HUES48 (cell line): Measurements from ENCODE around the gene LIMS4.
"Not testable (repeated sequence)": the region's sequence is repeated elsewhere in the genome, so short reads cannot be mapped to it uniquely, and the experiment has no call there.

Experiments
- H3K27ac ChIP-seq: one replicate; pipeline ENCODE4 v1.7.0; 2013; ENCODE audit warnings: low read depth, low read length, inconsistent platforms
- H3K27me3 ChIP-seq: 2 replicates; pipeline ENCODE4 v1.6.1; 2013; ENCODE audit warnings: mild to moderate bottlenecking, low read length; ENCODE audit not compliant: control insufficient read depth, insufficient read depth
- H3K36me3 ChIP-seq: 2 replicates; pipeline ENCODE4 v1.6.1; 2013; ENCODE audit warnings: low read length; ENCODE audit not compliant: control insufficient read depth, insufficient read depth
- H3K4me1 ChIP-seq: 2 replicates; pipeline ENCODE4 v1.6.1; 2013; ENCODE audit warnings: mild to moderate bottlenecking, low read length; ENCODE audit not compliant: control insufficient read depth, insufficient read depth
- H3K4me3 ChIP-seq: 2 replicates; pipeline ENCODE4 v1.5.1; 2013; ENCODE audit warnings: mild to moderate bottlenecking, low read depth, low read length
- H3K9ac ChIP-seq: 2 replicates; pipeline ENCODE4 v1.6.1; 2013; ENCODE audit warnings: mild to moderate bottlenecking, low read depth, low read length, moderate library complexity
- H3K9me3 ChIP-seq: 2 replicates; pipeline ENCODE4 v1.6.1; 2013; ENCODE audit warnings: low read length; ENCODE audit not compliant: control insufficient read depth, insufficient read depth

The LIMS4 gene

DNA sequence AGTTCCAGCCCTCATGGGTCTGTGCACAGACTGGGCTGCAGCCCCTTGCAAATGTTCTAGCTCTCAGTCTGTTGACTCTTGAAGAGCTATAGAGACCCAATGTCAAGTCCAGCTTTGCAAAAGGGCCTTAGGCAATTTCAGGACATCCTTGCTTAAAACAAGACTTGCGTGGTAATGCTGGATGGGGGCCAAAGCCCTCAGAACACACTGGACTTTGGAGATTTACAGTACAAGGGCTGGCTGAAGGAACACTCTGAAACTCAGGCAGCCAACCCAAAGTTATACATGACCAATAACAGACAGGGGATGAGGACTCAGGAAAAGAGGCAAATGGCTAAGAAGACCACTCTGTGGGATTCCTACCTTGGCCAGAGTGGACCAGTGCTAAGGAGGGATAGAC lies 68.4 kb downstream of the LIMS4 start:
- not testable (repeated sequence) for H3K27ac ChIP-seq, H3K9me3 ChIP-seq, H3K27me3 ChIP-seq, H3K4me3 ChIP-seq, H3K4me1 ChIP-seq, H3K36me3 ChIP-seq, H3K9ac ChIP-seq

DNA sequence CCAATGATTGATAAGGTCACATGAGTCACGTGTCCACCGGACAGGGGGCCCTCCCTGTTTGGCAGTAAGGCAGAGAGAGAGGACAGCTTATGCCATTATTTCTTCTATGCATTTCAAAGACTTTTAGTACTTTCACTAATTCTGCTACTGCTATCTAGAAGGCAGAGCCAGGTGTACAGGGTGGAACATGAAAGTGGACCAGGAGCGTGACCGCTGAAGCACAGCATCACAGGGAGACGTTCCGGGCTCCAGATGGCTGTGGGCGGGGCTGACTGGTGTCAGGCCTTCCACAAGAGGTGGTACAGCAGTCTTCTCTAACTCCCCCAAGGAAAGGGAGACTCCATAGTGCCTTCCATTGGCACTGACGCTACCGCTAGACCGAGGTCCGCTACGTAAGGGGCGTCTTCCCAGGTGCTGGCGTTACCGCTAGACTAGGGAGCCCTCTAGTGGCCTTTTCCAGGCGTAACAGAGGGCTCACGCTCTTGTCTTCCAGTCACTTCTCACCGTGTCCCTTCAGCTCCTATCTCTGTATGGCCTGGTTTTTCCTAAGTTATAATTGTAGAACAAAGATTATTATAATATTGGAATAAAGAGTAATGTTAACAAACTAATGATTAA lies 71.5 kb downstream of the LIMS4 start:
- H3K27ac ChIP-seq, H3K4me1 ChIP-seq, H3K4me3 ChIP-seq, H3K27me3 ChIP-seq, H3K9me3 ChIP-seq, H3K9ac ChIP-seq, H3K36me3 ChIP-seq: not testable (repeated sequence)

DNA sequence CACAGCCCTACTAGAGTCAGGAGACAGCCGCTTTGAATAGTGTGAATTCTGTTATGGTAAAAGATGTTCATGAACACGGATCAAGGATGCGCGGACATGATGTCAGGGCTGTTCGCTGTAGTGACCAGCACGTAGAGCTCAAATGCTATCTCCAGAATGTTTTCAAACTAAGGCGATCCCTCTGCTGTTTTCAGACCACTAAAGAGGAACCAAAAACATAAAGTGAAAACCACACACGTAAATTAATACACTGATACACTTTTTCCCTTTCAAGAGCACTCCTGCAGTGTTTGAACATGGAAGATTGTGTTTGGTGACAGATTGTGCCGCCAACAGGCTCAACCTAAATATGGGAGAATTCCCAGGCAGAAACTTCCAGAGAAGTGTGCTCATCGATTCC lies 73.2 kb downstream of the LIMS4 start:
- not testable (repeated sequence) for H3K9me3 ChIP-seq, H3K27ac ChIP-seq, H3K4me3 ChIP-seq, H3K9ac ChIP-seq, H3K4me1 ChIP-seq, H3K27me3 ChIP-seq, H3K36me3 ChIP-seq

DNA sequence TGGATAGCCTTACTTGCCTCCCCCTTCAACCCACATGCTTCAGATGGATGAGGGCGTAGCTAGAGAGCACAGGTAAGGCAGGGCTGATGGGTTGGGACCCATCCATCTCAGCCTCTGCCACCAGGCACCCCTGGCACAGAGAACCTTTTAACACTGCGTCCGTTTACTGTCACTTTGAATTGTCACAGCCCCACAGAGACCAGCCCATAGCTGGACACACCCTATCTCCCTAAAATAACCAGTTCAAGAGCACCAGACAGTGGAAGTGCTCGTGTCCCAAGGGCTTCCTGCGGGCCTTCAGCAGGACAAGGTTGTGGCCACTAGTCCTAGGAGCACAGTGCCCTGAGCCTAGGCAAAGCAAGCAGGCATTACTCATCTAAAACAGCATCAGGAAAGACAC lies 76.6 kb downstream of the LIMS4 start:
- H3K9ac ChIP-seq, H3K27ac ChIP-seq, H3K9me3 ChIP-seq, H3K27me3 ChIP-seq, H3K36me3 ChIP-seq, H3K4me3 ChIP-seq, H3K4me1 ChIP-seq: not testable (repeated sequence)
